GM10266 (cell line): ENCODE data around the gene C1orf141.
"Not testable (repeated sequence)": the region's sequence is repeated elsewhere in the genome, so short reads cannot be mapped to it uniquely, and the experiment has no call there.

ENCODE experiments used
- DNase-seq: peaks from one replicate; pipeline ENCODE4 v3.0.0; 2012; ENCODE audit errors: extremely low spot score
- TF ChIP-seq, protein P1 (sequence below): IDR thresholded peaks from 2 replicates; pipeline ENCODE4 v1.5.1; 2012; ENCODE audit warnings: mild to moderate bottlenecking, low read depth; ENCODE audit not compliant: control insufficient read depth, insufficient read depth; ENCODE audit errors: missing control alignments

Gene C1orf141

DNA sequence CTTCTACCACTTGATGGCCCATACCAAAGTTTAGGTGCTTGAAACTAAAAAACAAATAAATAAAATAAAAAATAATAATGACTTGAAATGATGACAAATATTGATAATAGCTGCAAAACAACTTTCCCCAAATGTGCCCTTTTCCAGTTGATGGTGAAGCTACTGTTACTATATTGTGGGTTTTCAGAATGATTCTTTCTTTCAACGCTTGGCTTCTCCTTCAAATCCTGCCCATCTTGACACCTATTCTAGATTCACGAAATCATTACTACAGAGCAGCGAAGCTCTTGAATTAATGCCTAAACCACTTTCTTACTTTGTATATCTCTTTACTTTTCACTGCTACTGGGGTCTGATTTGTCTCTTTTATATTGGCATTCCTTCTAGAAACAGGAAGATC is 9.2 kb upstream of the C1orf141 start:
- DNase-seq: no peak
- TF ChIP-seq, protein P1, sequence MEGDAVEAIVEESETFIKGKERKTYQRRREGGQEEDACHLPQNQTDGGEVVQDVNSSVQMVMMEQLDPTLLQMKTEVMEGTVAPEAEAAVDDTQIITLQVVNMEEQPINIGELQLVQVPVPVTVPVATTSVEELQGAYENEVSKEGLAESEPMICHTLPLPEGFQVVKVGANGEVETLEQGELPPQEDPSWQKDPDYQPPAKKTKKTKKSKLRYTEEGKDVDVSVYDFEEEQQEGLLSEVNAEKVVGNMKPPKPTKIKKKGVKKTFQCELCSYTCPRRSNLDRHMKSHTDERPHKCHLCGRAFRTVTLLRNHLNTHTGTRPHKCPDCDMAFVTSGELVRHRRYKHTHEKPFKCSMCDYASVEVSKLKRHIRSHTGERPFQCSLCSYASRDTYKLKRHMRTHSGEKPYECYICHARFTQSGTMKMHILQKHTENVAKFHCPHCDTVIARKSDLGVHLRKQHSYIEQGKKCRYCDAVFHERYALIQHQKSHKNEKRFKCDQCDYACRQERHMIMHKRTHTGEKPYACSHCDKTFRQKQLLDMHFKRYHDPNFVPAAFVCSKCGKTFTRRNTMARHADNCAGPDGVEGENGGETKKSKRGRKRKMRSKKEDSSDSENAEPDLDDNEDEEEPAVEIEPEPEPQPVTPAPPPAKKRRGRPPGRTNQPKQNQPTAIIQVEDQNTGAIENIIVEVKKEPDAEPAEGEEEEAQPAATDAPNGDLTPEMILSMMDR: no peak

DNA sequence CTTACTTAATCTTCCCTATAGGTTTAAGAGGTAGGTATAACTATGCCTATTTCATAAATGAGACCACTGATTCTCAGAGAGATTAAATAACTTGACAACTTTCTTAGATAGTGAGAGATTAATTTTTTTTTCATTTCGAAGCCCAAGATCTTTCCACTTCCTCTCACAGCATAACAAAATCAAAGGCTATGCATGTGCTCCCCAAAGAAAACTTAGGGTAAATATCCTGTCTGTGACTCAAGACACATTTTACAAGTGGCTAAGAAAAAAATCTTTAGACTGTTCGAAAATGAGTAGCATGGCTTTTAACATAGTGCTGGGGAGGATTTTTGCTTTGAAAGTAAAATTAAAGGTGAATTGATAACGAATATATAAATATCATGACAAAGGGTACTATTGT is 8.2 kb upstream of the C1orf141 start:
- TF ChIP-seq, protein P1: no peak
- DNase-seq: no peak

DNA sequence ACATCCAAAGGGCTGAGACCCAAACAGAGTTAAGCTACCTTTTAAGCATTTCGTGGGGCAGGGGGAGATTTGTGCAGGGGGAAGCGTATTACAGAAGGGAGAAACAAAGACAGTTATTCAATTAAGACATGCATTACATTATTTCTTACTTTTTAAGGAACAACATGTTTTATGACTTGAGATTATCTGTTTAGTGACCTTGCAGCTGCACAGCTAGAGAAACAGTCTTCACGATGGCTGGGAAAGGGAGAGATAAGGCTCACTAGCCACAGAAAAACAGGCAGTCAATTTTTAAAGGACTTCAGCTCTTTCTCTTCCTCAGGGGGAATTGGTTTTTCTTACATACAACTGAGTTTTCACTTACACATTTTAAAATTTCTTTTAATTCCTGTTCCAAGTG is 7.1 kb upstream of the C1orf141 start:
- DNase-seq: not testable (repeated sequence)

DNA sequence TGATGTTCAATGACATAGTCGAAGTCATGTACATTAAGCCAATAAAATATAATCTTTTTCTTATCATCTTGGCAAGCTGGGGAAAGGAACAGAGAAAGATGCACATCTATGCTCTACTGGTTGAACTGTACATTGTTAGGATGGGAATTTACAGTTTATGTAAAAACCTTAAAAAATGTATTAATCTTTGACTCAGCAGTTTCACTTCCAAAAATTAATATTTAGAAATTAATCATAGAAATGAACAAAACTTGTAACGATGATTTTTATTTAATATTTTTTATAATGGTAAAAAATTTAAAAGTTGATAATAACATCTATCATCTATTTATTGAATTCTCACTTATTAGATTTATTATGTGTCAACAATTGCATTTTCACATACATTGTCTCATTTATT is 5.7 kb upstream of the C1orf141 start:
- no peak for DNase-seq
- TF ChIP-seq, protein P1: no peak

DNA sequence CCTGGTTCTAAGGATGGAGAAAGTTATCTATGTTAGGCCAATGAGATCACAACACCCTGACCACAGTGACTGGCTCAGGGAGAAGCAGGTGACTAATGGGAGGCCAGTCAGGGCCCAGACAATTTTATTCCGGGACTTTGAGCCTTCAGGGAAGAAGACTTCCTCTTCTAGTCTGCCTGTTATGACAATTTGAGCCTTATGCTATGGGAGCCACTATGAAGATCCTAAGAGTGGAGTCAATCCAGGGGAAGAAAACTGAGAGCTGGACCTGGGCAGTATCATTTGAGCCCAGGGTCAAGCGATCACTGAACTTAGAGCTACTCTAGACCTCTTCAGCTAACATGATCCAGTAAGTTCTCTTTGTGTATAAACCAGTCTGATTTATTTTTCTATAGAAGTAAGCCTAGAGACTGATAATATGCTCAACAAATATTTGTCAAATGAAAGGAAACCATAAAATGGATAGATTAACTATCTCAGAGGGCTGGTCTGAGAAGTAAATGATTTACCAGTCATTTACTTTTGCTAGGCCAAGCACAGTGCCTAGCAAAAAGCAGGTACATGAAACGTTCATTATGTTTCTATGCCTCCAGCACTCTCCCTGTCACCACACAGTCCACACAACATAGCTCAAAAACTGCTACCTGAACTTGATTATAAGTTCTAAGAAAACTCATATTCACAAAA is 4.2 kb upstream of the C1orf141 start:
- DNase-seq: no peak
- TF ChIP-seq, protein P1: no peak

DNA sequence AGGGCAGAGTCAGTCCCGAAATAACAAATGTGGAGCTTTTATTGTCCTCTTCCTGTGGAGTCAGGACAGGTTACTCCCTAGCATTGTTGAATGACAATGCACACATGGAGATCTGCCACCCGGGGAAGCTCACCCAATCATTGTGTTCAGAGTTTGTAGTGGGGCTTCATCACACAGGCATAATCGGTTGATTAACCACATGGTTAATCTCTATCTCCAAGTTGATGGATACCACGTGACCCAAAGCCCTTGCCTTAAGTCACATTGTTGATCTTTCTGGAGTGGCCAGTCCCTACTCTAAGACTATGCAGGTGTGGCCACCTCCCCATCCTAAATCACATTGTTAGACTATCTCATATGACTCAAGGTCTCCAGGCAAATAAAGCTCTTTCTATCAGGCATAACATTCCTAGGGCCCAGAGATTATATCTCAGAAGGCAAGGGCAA is 2.6 kb upstream of the C1orf141 start:
- no peak for DNase-seq
- TF ChIP-seq, protein P1: no peak

DNA sequence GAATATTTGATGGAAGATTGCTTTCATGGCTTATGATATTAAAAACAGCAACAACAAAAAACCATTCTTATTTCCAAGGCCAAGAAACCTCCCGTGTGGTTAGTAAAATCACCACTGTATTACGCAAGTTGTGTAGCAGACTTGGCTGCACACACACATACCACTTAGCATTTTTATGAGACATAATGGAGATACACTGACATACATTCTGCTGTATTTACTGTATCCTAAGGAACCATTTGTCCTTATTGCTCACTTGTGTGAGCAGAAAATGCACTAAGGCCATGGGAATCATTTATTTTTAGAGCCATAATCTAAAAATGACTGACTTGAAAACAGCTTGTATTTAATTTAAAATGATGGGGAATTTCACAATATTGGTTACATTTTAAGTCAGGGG is 584 bp upstream of the C1orf141 start:
- TF ChIP-seq, protein P1: no peak
- no peak for DNase-seq

DNA sequence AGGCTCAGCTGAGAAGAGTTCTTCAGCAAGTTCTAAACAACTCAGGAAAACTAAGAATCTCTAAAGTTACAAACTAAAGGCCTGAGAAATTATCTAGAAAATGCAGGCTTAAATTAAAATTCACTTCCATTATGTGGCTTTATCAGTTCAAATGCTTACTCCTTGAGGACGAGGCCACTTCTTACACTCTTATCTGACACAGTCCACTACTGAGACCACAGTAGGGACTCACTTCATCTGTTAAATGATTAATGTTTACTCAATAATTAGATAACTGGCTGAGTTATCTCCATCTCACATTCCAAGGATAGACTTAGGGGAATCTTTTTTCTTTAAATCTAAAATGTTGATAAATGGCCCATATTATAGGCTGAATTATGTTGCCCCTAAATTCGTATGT is 1.6 kb downstream of the C1orf141 start:
- no peak for DNase-seq
- TF ChIP-seq, protein P1: no peak
